Measurements from ENCODE around the gene HNRNPLL. TPM values are rescaled to one million over a fixed set of nuclear protein-coding genes. Genes with fewer than 3 reads are reported as not detected.

Gene HNRNPLL
- total RNA-seq, 2 donors from 2014 or later = 70.9 to 74.1 TPM

DNA sequence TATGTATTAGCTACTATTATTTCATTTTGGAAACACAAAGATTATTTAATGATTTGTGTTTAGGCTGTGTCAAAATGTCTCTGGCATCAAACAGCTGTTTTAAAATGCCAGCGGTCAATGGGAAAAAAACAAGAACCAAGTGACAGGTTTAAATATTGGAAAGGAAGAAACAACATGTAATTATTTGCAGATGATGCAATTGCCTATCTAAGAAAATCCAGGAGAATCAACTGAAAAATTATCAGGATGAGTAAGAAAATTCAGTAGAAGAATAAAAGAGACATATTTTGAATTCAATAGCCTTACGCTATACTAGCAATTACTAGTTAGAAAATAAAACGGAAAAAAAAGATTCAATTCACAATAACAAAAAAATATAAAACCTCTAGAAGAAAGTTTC is 51.6 kb downstream of the HNRNPLL start:
- Histone ChIP-seq H3K9me3 (ENCODE audit: control insufficient read depth, low read length) (no peaks in the 10 kb centered on the region), H3K27ac (ENCODE audit: low read depth, low read length) (no peak overlapping the region), H3K27me3 (ENCODE audit: control insufficient read depth, insufficient read depth, low read length, poor library complexity, severe bottlenecking) (no peaks in the 10 kb centered on the region), H3K36me3 (ENCODE audit: control insufficient read depth, insufficient read depth, low read length) (peaks cover 43% of the 10 kb centered on the region), H3K4me1 (ENCODE audit: control insufficient read depth, insufficient read depth, low read length) (no peaks in the 10 kb centered on the region), H3K9ac (ENCODE audit: extremely low read depth, low read length, poor library complexity, severe bottlenecking) (no peak overlapping the region), H3K4me3 (ENCODE audit: low read length) (no peak overlapping the region)
- no peak overlapping the region for H3K27ac Mint-ChIP-seq
- TF ChIP-seq, protein P1, sequence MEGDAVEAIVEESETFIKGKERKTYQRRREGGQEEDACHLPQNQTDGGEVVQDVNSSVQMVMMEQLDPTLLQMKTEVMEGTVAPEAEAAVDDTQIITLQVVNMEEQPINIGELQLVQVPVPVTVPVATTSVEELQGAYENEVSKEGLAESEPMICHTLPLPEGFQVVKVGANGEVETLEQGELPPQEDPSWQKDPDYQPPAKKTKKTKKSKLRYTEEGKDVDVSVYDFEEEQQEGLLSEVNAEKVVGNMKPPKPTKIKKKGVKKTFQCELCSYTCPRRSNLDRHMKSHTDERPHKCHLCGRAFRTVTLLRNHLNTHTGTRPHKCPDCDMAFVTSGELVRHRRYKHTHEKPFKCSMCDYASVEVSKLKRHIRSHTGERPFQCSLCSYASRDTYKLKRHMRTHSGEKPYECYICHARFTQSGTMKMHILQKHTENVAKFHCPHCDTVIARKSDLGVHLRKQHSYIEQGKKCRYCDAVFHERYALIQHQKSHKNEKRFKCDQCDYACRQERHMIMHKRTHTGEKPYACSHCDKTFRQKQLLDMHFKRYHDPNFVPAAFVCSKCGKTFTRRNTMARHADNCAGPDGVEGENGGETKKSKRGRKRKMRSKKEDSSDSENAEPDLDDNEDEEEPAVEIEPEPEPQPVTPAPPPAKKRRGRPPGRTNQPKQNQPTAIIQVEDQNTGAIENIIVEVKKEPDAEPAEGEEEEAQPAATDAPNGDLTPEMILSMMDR (conservative IDR thresholded peaks at IDR 0.05) = no peak
- no peaks in the 10 kb centered on the region for H3K9me3 Mint-ChIP-seq
- H3K4me3 Mint-ChIP-seq = no peak overlapping the region
- 94 to 100% methylated on average over 2 to 3 of the region's 3 CpGs for WGBS, 2 experiments (ENCODE audit: insufficient coverage in 1 of 2, insufficient read length in 1 of 2)
- H3K27me3 Mint-ChIP-seq (ENCODE audit: insufficient read depth) = no peaks in the 10 kb centered on the region
- peaks cover 5% of the 10 kb centered on the region for H3K4me1 Mint-ChIP-seq
- no peak for DNase-seq
- H3K36me3 Mint-ChIP-seq (ENCODE audit: low read depth) = peaks cover 38% of the 10 kb centered on the region

DNA sequence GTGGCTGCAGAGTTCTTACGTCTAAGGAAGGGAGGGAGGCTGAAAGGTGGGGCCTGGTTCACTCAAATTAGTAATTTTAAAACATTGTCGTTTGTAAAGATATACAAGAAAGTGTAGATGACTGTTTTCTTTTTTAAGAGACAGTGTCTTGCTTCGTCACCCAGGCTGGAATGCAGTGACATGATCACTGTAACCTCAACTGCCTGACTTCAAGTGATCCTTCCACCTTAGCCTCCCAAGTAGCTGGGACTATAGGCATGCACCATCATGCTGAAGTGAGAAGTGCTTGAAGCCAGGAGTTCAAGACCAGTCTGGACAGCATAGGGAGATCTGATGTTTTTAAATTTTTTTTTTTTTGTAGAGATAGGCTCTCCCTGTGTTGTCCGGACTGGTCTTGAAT is 52.9 kb downstream of the HNRNPLL start:
- Mint-ChIP-seq H3K9me3 (no peaks in the 10 kb centered on the region), H3K4me3 (no peak overlapping the region), H3K27me3 (ENCODE audit: insufficient read depth) (no peaks in the 10 kb centered on the region), H3K27ac (no peak overlapping the region), H3K4me1 (peaks cover 5% of the 10 kb centered on the region), H3K36me3 (ENCODE audit: low read depth) (peaks cover 35% of the 10 kb centered on the region)
- WGBS, 2 experiments (ENCODE audit: insufficient coverage in 1 of 2, insufficient read length in 1 of 2) = 91 to 96% methylated on average over 4 of the region's 4 CpGs
- no peak overlapping the region for H3K9ac ChIP-seq (ENCODE audit: extremely low read depth, low read length, poor library complexity, severe bottlenecking)
- no peak overlapping the region for H3K4me3 ChIP-seq (ENCODE audit: low read length)
- peaks cover 35% of the 10 kb centered on the region for H3K36me3 ChIP-seq (ENCODE audit: control insufficient read depth, insufficient read depth, low read length)
- no peaks in the 10 kb centered on the region for H3K9me3 ChIP-seq (ENCODE audit: control insufficient read depth, low read length)
- no peaks in the 10 kb centered on the region for H3K27me3 ChIP-seq (ENCODE audit: control insufficient read depth, insufficient read depth, low read length, poor library complexity, severe bottlenecking)
- no peaks in the 10 kb centered on the region for H3K4me1 ChIP-seq (ENCODE audit: control insufficient read depth, insufficient read depth, low read length)
- no peak for DNase-seq
- TF ChIP-seq, protein P1 (conservative IDR thresholded peaks at IDR 0.05) = no peak
- no peak overlapping the region for H3K27ac ChIP-seq (ENCODE audit: low read depth, low read length)

DNA sequence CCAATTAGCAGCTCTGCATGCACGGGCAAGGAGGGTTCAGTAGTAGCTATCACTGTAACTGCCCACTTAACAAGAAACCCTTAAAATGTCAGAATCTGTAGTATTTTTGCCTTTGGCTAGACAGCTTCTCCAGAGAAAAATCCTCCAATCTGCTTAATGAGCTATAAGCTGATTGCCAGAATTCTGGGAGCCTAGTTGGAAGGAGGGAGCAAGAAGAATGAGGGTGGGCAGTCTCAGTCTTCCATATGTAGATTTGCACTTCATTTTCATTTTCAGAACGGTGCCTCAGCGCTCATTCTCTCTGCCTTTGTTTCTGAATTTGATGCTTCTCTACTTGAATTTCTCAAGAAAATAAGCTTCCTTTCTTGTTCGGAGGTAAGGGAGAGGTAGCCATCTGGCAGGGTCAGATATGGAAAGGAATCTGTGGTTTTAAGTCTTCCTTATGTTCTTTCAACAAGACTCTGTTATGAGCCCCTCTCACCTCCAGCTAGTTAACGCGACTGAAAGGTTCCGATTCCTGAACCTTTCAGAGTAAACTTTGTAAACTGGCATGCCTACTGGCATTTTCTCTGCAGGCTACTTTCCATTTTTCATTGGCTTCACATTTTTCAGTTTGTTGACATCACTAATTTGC is 53.5 kb downstream of the HNRNPLL start:
- Histone ChIP-seq H3K4me1 (ENCODE audit: control insufficient read depth, insufficient read depth, low read length) (no peaks in the 10 kb centered on the region), H3K36me3 (ENCODE audit: control insufficient read depth, insufficient read depth, low read length) (peaks cover 30% of the 10 kb centered on the region), H3K9me3 (ENCODE audit: control insufficient read depth, low read length) (no peaks in the 10 kb centered on the region), H3K9ac (ENCODE audit: extremely low read depth, low read length, poor library complexity, severe bottlenecking) (no peak overlapping the region), H3K27ac (ENCODE audit: low read depth, low read length) (no peak overlapping the region), H3K27me3 (ENCODE audit: control insufficient read depth, insufficient read depth, low read length, poor library complexity, severe bottlenecking) (no peaks in the 10 kb centered on the region), H3K4me3 (ENCODE audit: low read length) (no peak overlapping the region)
- Mint-ChIP-seq H3K27ac (no peak overlapping the region), H3K4me3 (no peak overlapping the region), H3K9me3 (no peaks in the 10 kb centered on the region), H3K4me1 (peaks cover 7% of the 10 kb centered on the region), H3K27me3 (ENCODE audit: insufficient read depth) (no peaks in the 10 kb centered on the region), H3K36me3 (ENCODE audit: low read depth) (peaks cover 32% of the 10 kb centered on the region)
- WGBS, 2 experiments (ENCODE audit: insufficient coverage in 1 of 2, insufficient read length in 1 of 2) = 92 to 93% methylated on average over 7 of the region's 7 CpGs
- TF ChIP-seq, protein P1 (conservative IDR thresholded peaks at IDR 0.05) = no peak
- DNase-seq = no peak
